HepG2 (cell line): Measurements from ENCODE around the gene MEIS3. TPM values are rescaled to one million over a fixed set of nuclear protein-coding genes. Genes with fewer than 3 reads are reported as not detected.

Experiments
- BCLAF1 ChIP-seq: fragments of 450-650 bp; IDR thresholded peaks from 2 replicates; pipeline ENCODE4 v1.6.1; 2017; ENCODE audit warnings: mild to moderate bottlenecking
- GABPB1 ChIP-seq: IDR thresholded peaks from 2 replicates; pipeline ENCODE4 v1.6.1; 2016; ENCODE audit warnings: mild to moderate bottlenecking, missing genetic modification reagents, moderate library complexity, missing compliant biosample characterization
- PBX2 ChIP-seq: IDR thresholded peaks from 2 replicates; pipeline ENCODE4 v1.6.1; 2016; ENCODE audit warnings: control low read depth
- PRPF4 ChIP-seq: fragments of 200-400 bp; formaldehyde crosslinking; IDR thresholded peaks from 2 replicates; pipeline ENCODE4 v1.6.1; 2016; ENCODE audit warnings: low read length, low read depth; ENCODE audit not compliant: poor library complexity, severe bottlenecking
- RNF219 ChIP-seq: sonication (generic); formaldehyde crosslinking; IDR thresholded peaks from 2 replicates; pipeline ENCODE4 v1.5.0; 2020; ENCODE audit warnings: mild to moderate bottlenecking, missing genetic modification reagents
- SIX1 ChIP-seq: sonication (generic); formaldehyde crosslinking; IDR thresholded peaks from 2 replicates; pipeline ENCODE4 v1.4.0; 2020; ENCODE audit warnings: missing genetic modification reagents, borderline replicate concordance
- SP2 ChIP-seq: sonication (generic); formaldehyde crosslinking; IDR thresholded peaks from 2 replicates; pipeline ENCODE4 v1.5.1; 2020; ENCODE audit warnings: mild to moderate bottlenecking, missing genetic modification reagents
- TBP ChIP-seq: sonication (generic); formaldehyde crosslinking; IDR thresholded peaks from 2 replicates; pipeline ENCODE4 v1.5.0; 2020; ENCODE audit warnings: missing genetic modification reagents
- THRA ChIP-seq: sonication (generic); formaldehyde crosslinking; IDR thresholded peaks from 2 replicates; pipeline ENCODE4 v1.4.0; 2020; ENCODE audit warnings: missing genetic modification reagents, borderline replicate concordance
- THYN1 ChIP-seq: sonication (generic); formaldehyde crosslinking; IDR thresholded peaks from 2 replicates; pipeline ENCODE4 v1.8.1; 2023; ENCODE audit warnings: low read depth, mild to moderate bottlenecking, moderate library complexity, missing genetic modification reagents, borderline replicate concordance
- ZBTB38 ChIP-seq: sonication (generic); formaldehyde crosslinking; IDR thresholded peaks from 2 replicates; pipeline ENCODE4 v1.5.1; 2020; ENCODE audit warnings: mild to moderate bottlenecking, missing genetic modification reagents
- ZBTB43 ChIP-seq: sonication (generic); formaldehyde crosslinking; conservative IDR thresholded peaks from 2 replicates; pipeline ENCODE4 v1.4.0; 2020; ENCODE audit warnings: missing genetic modification reagents
- ZNF251 ChIP-seq: sonication (generic); formaldehyde crosslinking; IDR thresholded peaks from 2 replicates; pipeline ENCODE4 v1.9.0; 2021; ENCODE audit warnings: mild to moderate bottlenecking, missing genetic modification reagents
- ZNF569 ChIP-seq: sonication (generic); formaldehyde crosslinking; IDR thresholded peaks from 2 replicates; pipeline ENCODE4 v1.5.0; 2020; ENCODE audit warnings: mild to moderate bottlenecking, missing genetic modification reagents, moderate library complexity, borderline replicate concordance
- ZNF572 ChIP-seq: sonication (generic); formaldehyde crosslinking; IDR thresholded peaks from 2 replicates; pipeline ENCODE4 v1.5.1; 2020; ENCODE audit warnings: mild to moderate bottlenecking, missing genetic modification reagents
- ZNF580 ChIP-seq: IDR thresholded peaks from 2 replicates; pipeline ENCODE4 v1.6.1; 2016; ENCODE audit warnings: low read depth, borderline replicate concordance
- ZNF781 ChIP-seq: sonication (generic); formaldehyde crosslinking; IDR thresholded peaks from 2 replicates; pipeline ENCODE4 v1.5.1; 2020; ENCODE audit warnings: borderline replicate concordance, mild to moderate bottlenecking, missing genetic modification reagents; ENCODE audit errors: not compliant biosample characterization
- polyA plus RNA-seq, 8 experiments: library from polyadenylated mRNA; depleted of rRNA in 3 of 8; stranded (reverse) in 7 of 8; unstranded in 1 of 8; fragments of >200 nt; fragmentation: Illumina TruSeq in 4 of 8; extraction: Trizol in 4 of 8; gene quantifications; 2 replicates each; pipeline versions ENCODE4 v1.2.1 to v1.2.3, GENCODE V29; 2011 to 2016; ENCODE audit warnings: low read depth in 4 of 8, missing spikeins in 1 of 8, mixed read lengths in 1 of 8; ENCODE audit not compliant: insufficient read depth in 1 of 8
- total RNA-seq, 5 experiments: library from RNA; depleted of rRNA; stranded (reverse); fragments of >200 nt; fragmentation: Illumina TruSeq; extraction: Trizol; gene quantifications; 2 replicates each; pipeline ENCODE4 v1.2.3, GENCODE V29; 2016; ENCODE audit warnings: low read depth in 1 of 5

Gene MEIS3
- total and polyA plus RNA-seq, 2 of the 13 experiments (the other 11 are each of a cell fraction or from before 2014, with no cell fraction given): 0.09 to 0.70 TPM

GRCh38 chr19:47430041-47430802 lies 10.9 kb upstream of the MEIS3 start (continued):
- TF ChIP-seq PBX2: no peak
- TF ChIP-seq ZNF781 (CRISPR knock-in tag): no peak
- TF ChIP-seq ZBTB38: peak; percentile 96
- no peak for TF ChIP-seq BCLAF1
- TF ChIP-seq THYN1: no peak
- no peak for TF ChIP-seq ZNF569 (CRISPR knock-in tag)
- TF ChIP-seq THRA (CRISPR knock-in tag): no peak
- no peak for TF ChIP-seq ZNF572 (CRISPR knock-in tag)
- no peak for TF ChIP-seq RNF219
- TF ChIP-seq PRPF4: no peak
- TF ChIP-seq TBP (CRISPR knock-in tag): no peak
- TF ChIP-seq SP2 (CRISPR knock-in tag): no peak
- TF ChIP-seq ZNF251 (CRISPR knock-in tag): 0 out of 2 replicates have a peak, but pooled peaks have one; percentile 60
- no peak for TF ChIP-seq SIX1 (CRISPR knock-in tag)
- peak; percentile 65; the same call in 1 of the 2 replicates for TF ChIP-seq GABPB1 (CRISPR knock-in tag)
- TF ChIP-seq ZNF580: 0 out of 2 replicates have a peak, but pooled peaks have one; percentile 24
- peak; percentile 63; the same call in 1 of the 2 replicates for TF ChIP-seq ZBTB43 (CRISPR knock-in tag)
